ENCODE results near the gene PSMC1. TPM values are rescaled to one million over a fixed set of nuclear protein-coding genes. Genes with fewer than 3 reads are reported as not detected.

The PSMC1 gene
- total and polyA plus RNA-seq, 2 of the 4 experiments (the other 2 are of a cell fraction): 181 to 194 TPM

DNA sequence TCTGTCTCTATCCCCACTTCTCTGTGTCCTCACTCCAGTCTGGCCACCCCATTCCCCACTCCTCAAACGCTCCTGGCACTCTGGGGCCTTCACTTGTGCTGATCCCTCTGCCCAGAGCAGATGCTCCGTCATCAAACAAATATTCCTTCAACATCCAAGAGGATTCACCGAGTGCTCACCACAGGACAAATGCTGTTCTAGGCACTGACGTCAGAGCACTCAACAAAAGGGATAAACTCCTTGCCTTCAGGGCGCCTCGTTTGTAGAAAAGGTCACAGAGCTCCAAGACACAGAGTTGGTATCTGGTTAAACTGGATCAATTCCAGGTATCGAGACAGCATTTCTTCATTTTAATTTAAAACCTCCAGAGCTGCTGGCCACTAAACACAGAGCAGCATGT, 35.3 kb downstream of the PSMC1 start:
- H2AFZ ChIP-seq (replicated peaks; ENCODE audit: low read length, poor library complexity): no peak overlapping the region
- WGBS, 2 experiments (ENCODE audit: extremely low coverage in 2 of 2, insufficient read length in 1 of 2): 80% methylated on average over 1 of the region's 7 CpGs; no CpG with 5 or more reads in 1 of the 2 experiments
- no peaks in the 10 kb centered on the region; the same call in 1 of the 2 replicates for H3K9me3 ChIP-seq (ENCODE audit: control insufficient read depth, insufficient read depth, low read length)
- H3K4me1 ChIP-seq (ENCODE audit: control insufficient read depth, insufficient read depth, low read length): peaks cover 3% of the 10 kb centered on the region; the same call in 1 of the 2 replicates
- H3K36me3 ChIP-seq (ENCODE audit: control insufficient read depth, insufficient read depth, low read length): peaks cover 33% of the 10 kb centered on the region
- H2BK20ac ChIP-seq (ENCODE audit: low read depth, low read length): no peak overlapping the region
- no peak for DNase-seq
- H2BK120ac ChIP-seq (ENCODE audit: low read depth, low read length): no peak overlapping the region
- H3K18ac ChIP-seq (ENCODE audit: low read depth, low read length): no peak overlapping the region
- no peak overlapping the region for H4K8ac ChIP-seq (ENCODE audit: low read depth in 2 of 2, low read length in 2 of 2)
- no peak overlapping the region for H3K4me3 ChIP-seq (ENCODE audit: insufficient read depth, low read depth, low read length)
- H3K27me3 ChIP-seq (ENCODE audit: control insufficient read depth, insufficient read depth, low read length): no peaks in the 10 kb centered on the region
- no peak overlapping the region for H3K14ac ChIP-seq (replicated peaks; ENCODE audit: low read depth, low read length)
- H3K9me1 ChIP-seq (ENCODE audit: insufficient read depth, low read length): peaks cover 7% of the 10 kb centered on the region; the same call in 1 of the 2 replicates
- H3K9ac ChIP-seq (ENCODE audit: low read depth, low read length): no peak overlapping the region
- no peak for ATAC-seq (ENCODE audit: low read depth)
- H3K4me2 ChIP-seq (ENCODE audit: low read depth, low read length): no peak overlapping the region
- H3K4ac ChIP-seq (ENCODE audit: low read depth, low read length): no peak overlapping the region
- POLR2A ChIA-PET (ENCODE audit: unreplicated experiment): no interaction called here
- no peak overlapping the region for H3K56ac ChIP-seq (ENCODE audit: extremely low read depth, insufficient read depth, low read length)
- intact Hi-C loops (cut with micrococcal nuclease) (no loop called here), dilution Hi-C loops (cut with HindIII; ENCODE audit: low sequenced_read_pairs, unreplicated experiment) (no loop called here), in situ Hi-C loops (cut with MboI; ENCODE audit: low sequenced_read_pairs) (loop anchor here (25.0 kb wide), 1 partner anchor 871 kb away; no protein-coding TSS in a partner anchor)
- CTCF ChIA-PET: no interaction called here
- H2BK15ac ChIP-seq (ENCODE audit: low read depth, low read length): no peak overlapping the region
- no TSS peak for BruUV-seq (replicated peaks)
- no peak overlapping the region for H2AK5ac ChIP-seq (ENCODE audit: low read depth, low read length)
- H3K27ac ChIP-seq (ENCODE audit: insufficient read depth, low read length): no peak overlapping the region
- TF ChIP-seq, protein P1, sequence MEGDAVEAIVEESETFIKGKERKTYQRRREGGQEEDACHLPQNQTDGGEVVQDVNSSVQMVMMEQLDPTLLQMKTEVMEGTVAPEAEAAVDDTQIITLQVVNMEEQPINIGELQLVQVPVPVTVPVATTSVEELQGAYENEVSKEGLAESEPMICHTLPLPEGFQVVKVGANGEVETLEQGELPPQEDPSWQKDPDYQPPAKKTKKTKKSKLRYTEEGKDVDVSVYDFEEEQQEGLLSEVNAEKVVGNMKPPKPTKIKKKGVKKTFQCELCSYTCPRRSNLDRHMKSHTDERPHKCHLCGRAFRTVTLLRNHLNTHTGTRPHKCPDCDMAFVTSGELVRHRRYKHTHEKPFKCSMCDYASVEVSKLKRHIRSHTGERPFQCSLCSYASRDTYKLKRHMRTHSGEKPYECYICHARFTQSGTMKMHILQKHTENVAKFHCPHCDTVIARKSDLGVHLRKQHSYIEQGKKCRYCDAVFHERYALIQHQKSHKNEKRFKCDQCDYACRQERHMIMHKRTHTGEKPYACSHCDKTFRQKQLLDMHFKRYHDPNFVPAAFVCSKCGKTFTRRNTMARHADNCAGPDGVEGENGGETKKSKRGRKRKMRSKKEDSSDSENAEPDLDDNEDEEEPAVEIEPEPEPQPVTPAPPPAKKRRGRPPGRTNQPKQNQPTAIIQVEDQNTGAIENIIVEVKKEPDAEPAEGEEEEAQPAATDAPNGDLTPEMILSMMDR (conservative IDR thresholded peaks at IDR 0.05; ENCODE audit: low read depth, low read length): no peak
- TF ChIP-seq RCOR1 (IDR thresholded peaks at IDR 0.05; ENCODE audit: insufficient replicate concordance, low read length): no peak
- TF ChIP-seq MAZ (IDR thresholded peaks at IDR 0.05; ENCODE audit: borderline replicate concordance, low read depth, low read length): no peak
- no peak for TF ChIP-seq CEBPB (IDR thresholded peaks at IDR 0.05; ENCODE audit: low read depth, low read length)
- no peak for TF ChIP-seq CHD1 (IDR thresholded peaks at IDR 0.05; ENCODE audit: low read depth, low read length)
- TF ChIP-seq MAFK (IDR thresholded peaks at IDR 0.05; ENCODE audit: low read depth, low read length): no peak
- no peak for TF ChIP-seq RFX5 (IDR thresholded peaks at IDR 0.05; ENCODE audit: low read depth, low read length)
- TF ChIP-seq, protein P2, sequence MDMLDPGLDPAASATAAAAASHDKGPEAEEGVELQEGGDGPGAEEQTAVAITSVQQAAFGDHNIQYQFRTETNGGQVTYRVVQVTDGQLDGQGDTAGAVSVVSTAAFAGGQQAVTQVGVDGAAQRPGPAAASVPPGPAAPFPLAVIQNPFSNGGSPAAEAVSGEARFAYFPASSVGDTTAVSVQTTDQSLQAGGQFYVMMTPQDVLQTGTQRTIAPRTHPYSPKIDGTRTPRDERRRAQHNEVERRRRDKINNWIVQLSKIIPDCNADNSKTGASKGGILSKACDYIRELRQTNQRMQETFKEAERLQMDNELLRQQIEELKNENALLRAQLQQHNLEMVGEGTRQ (IDR thresholded peaks at IDR 0.05; ENCODE audit: low read depth, low read length): no peak
- TF ChIP-seq NFE2L2 (IDR thresholded peaks at IDR 0.05; ENCODE audit: low read depth, low read length): no peak
- TF ChIP-seq, protein P3, sequence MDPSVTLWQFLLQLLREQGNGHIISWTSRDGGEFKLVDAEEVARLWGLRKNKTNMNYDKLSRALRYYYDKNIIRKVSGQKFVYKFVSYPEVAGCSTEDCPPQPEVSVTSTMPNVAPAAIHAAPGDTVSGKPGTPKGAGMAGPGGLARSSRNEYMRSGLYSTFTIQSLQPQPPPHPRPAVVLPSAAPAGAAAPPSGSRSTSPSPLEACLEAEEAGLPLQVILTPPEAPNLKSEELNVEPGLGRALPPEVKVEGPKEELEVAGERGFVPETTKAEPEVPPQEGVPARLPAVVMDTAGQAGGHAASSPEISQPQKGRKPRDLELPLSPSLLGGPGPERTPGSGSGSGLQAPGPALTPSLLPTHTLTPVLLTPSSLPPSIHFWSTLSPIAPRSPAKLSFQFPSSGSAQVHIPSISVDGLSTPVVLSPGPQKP (IDR thresholded peaks at IDR 0.05; ENCODE audit: borderline replicate concordance, low read depth, low read length): no peak
- TF ChIP-seq MXI1 (IDR thresholded peaks at IDR 0.05; ENCODE audit: borderline replicate concordance, low read depth, low read length): no peak
- no peak for TF ChIP-seq POLR2A (IDR thresholded peaks at IDR 0.05; ENCODE audit: low read depth, low read length)
- TF ChIP-seq SMC3 (IDR thresholded peaks at IDR 0.05; ENCODE audit: low read depth, low read length): no peak
- no peak for TF ChIP-seq BHLHE40 (IDR thresholded peaks at IDR 0.05; ENCODE audit: low read depth, low read length)
- peaks cover 0 to 10% of the 10 kb centered on the region in 2 experiments; a peak in 2 of 4 replicates for H3K79me1 ChIP-seq (ENCODE audit: low read depth in 1 of 2, low read length in 2 of 2)
- no peak overlapping the region for H3K23ac ChIP-seq (ENCODE audit: low read depth, low read length)
- H4K20me1 ChIP-seq (ENCODE audit: insufficient read depth, low read length): no peaks in the 10 kb centered on the region
- H4K91ac ChIP-seq (ENCODE audit: insufficient read depth, low read depth, low read length): no peak overlapping the region
- no peak overlapping the region for H2AK9ac ChIP-seq (replicated peaks; ENCODE audit: low read depth, low read length, poor library complexity)
- no peak overlapping the region for H2BK5ac ChIP-seq (ENCODE audit: low read depth, low read length, poor library complexity, severe bottlenecking)
- no peak overlapping the region for H4K5ac ChIP-seq (ENCODE audit: low read depth, low read length)

Data from IMR-90 (cell line).